ENCODE results near the gene WRAP53. TPM values are rescaled to one million over a fixed set of nuclear protein-coding genes. Genes with fewer than 3 reads are reported as not detected.

Gene WRAP53
- total and polyA plus RNA-seq, 2 of the 13 experiments (the other 11 are each of a cell fraction or from before 2014, with no cell fraction given), result 7.0 to 19.5 TPM

DNA sequence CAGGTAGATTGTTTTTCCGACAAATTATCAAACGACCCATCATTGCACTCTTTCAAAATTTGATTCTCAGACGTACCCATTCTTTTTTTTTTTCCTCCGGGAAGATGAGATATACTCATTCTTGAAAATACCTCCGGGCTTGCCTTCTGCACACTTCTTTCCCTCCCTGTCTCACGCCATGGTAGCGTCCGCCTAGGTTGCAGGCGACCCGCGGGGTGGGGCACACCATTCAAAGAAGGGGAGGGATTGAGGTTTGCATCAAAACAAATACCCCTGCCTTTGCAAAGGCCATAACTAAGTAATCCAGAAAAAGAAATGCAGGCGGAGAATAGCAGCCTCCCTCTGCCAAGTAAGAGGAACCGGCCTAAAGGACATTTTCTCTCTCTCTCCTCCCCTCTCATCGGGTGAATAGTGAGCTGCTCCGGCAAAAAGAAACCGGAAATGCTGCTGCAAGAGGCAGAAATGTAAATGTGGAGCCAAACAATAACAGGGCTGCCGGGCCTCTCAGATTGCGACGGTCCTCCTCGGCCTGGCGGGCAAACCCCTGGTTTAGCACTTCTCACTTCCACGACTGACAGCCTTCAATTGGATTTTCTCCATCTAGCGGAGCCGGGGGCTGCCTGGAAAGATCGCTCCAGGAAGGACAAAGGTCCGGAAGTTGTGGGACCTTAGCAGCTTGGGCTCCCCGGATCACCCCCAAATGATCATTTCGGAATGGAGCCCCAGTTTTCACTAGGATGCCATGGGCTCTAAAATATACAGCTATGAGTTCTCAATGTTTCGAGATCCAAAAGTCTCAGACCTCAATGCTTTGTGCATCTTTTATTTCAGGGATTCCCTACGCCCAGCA lies 1.8 kb upstream of the WRAP53 start (continued):
- TF ChIP-seq ZFP41 (CRISPR knock-in tag; IDR thresholded peaks at IDR 0.05; ENCODE audit: borderline replicate concordance) (no peak; the same call in 1 of the 2 replicates), ZNF530 (CRISPR knock-in tag; IDR thresholded peaks at IDR 0.05; ENCODE audit: low read depth) (no peak), TRIM24 (CRISPR knock-in tag; IDR thresholded peaks at IDR 0.05) (no peak), ZNF513 (CRISPR knock-in tag; conservative IDR thresholded peaks at IDR 0.05) (no peak), ZNF788 (CRISPR knock-in tag; IDR thresholded peaks at IDR 0.05; ENCODE audit: borderline replicate concordance) (no peak; the same call in 1 of the 2 replicates), POLR2AphosphoS2 (IDR thresholded peaks at IDR 0.05; ENCODE audit: low read depth, low read length) (no peak), ZNF333 (CRISPR knock-in tag; IDR thresholded peaks at IDR 0.05; ENCODE audit: borderline replicate concordance) (no peak), MBNL3 (CRISPR knock-in tag; conservative IDR thresholded peaks at IDR 0.05) (no peak), SOX6 (IDR thresholded peaks at IDR 0.05) (no peak), SOX6 (CRISPR knock-in tag; IDR thresholded peaks at IDR 0.05) (no peak), SP4 (CRISPR knock-in tag; IDR thresholded peaks at IDR 0.05) (no peak), CENPT (CRISPR knock-in tag; IDR thresholded peaks at IDR 0.05; ENCODE audit: low read depth) (no peak), FOXJ3 (CRISPR knock-in tag; IDR thresholded peaks at IDR 0.05; ENCODE audit: borderline replicate concordance) (peak; percentile 23; the same call in 1 of the 2 replicates), MXI1 (IDR thresholded peaks at IDR 0.05; ENCODE audit: borderline replicate concordance, low read depth, low read length) (no peak), BCL6 (CRISPR knock-in tag; IDR thresholded peaks at IDR 0.05) (no peak), ZNF12 (CRISPR knock-in tag; IDR thresholded peaks at IDR 0.05) (no peak), ZFAT (CRISPR knock-in tag; conservative IDR thresholded peaks at IDR 0.05) (no peak), SIX1 (CRISPR knock-in tag; IDR thresholded peaks at IDR 0.05; ENCODE audit: borderline replicate concordance) (no peak), SPEN (CRISPR knock-in tag; IDR thresholded peaks at IDR 0.05; ENCODE audit: low read depth) (no peak; the same call in none of the 2 replicates), ZKSCAN5 (CRISPR knock-in tag; IDR thresholded peaks at IDR 0.05) (no peak)
- TF ChIP-seq, protein P1, sequence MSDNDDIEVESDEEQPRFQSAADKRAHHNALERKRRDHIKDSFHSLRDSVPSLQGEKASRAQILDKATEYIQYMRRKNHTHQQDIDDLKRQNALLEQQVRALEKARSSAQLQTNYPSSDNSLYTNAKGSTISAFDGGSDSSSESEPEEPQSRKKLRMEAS (IDR thresholded peaks at IDR 0.05), result peak; percentile 68
- TF ChIP-seq, protein P2, sequence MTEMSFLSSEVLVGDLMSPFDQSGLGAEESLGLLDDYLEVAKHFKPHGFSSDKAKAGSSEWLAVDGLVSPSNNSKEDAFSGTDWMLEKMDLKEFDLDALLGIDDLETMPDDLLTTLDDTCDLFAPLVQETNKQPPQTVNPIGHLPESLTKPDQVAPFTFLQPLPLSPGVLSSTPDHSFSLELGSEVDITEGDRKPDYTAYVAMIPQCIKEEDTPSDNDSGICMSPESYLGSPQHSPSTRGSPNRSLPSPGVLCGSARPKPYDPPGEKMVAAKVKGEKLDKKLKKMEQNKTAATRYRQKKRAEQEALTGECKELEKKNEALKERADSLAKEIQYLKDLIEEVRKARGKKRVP (CRISPR knock-in tag; IDR thresholded peaks at IDR 0.05), result 0 out of 4 replicates have a peak, but pooled peaks of 1 of the 2 experiments have one; percentile 54
- TF ChIP-seq, protein P3, sequence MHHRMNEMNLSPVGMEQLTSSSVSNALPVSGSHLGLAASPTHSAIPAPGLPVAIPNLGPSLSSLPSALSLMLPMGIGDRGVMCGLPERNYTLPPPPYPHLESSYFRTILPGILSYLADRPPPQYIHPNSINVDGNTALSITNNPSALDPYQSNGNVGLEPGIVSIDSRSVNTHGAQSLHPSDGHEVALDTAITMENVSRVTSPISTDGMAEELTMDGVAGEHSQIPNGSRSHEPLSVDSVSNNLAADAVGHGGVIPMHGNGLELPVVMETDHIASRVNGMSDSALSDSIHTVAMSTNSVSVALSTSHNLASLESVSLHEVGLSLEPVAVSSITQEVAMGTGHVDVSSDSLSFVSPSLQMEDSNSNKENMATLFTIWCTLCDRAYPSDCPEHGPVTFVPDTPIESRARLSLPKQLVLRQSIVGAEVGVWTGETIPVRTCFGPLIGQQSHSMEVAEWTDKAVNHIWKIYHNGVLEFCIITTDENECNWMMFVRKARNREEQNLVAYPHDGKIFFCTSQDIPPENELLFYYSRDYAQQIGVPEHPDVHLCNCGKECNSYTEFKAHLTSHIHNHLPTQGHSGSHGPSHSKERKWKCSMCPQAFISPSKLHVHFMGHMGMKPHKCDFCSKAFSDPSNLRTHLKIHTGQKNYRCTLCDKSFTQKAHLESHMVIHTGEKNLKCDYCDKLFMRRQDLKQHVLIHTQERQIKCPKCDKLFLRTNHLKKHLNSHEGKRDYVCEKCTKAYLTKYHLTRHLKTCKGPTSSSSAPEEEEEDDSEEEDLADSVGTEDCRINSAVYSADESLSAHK (CRISPR knock-in tag; IDR thresholded peaks at IDR 0.05; ENCODE audit: borderline replicate concordance), result no peak
- TF ChIP-seq, protein P4, sequence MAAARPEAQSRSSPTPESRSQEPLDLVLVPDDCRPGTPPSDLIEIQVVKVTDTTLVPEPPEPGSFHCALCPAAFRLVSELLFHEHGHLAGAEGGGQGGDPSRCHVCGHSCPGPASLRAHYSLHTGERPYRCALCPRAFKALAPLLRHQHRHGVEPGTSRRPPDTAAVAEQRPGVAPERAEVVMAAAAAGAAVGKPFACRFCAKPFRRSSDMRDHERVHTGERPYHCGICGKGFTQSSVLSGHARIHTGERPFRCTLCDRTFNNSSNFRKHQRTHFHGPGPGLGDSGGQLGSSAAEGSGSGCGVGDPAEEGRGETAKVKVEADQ (CRISPR knock-in tag; IDR thresholded peaks at IDR 0.05; ENCODE audit: borderline replicate concordance), result no peak
